Kidney tubule cell (primary cell): ENCODE measurements around the gene PRSS38.

Source experiments
- DNase-seq: peaks from one replicate; pipeline ENCODE4 v3.0.0-alpha.2; 2018; ENCODE audit warnings: low spot score

PRSS38 gene

GRCh38 chr1:227815468-227816409 is at the start of gene PRSS38:
TSS of gene PRSS38 (plus strand) at chr1:227815675. CDS start at chr1:227815717, 42 bp downstream.
- no peak for DNase-seq

DNA sequence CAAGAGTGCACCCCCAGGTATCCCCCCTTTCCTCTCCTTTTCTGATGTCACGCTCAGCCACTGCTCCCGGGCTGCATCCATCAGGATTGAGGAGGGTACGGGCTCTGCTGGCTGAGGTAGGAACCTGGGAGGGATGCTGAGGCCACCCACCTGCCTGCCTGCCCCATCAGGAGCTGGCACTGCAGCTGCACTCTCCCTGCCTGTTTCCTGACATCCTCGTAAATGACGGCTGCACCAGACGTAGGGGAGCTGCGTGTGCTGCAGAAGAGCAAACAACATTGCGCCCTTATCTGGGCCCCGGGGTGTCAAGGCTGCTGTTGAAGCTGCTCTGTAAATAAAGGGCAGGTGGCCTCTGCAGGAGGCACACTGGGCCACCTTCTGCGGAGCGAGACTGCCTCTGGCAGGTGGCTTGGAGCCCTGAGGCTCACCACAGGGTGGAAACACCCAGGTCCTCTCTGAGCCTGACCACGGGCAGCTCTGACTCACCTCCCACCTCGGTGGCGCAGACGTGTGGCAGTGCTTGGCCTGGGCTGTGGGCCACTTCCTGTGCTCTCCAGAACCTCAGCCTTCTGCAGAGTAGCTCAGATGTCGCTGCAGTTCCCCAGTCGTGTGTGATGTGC is 49.4 kb upstream of the PRSS38 start:
- DNase-seq = peak; percentile 71

DNA sequence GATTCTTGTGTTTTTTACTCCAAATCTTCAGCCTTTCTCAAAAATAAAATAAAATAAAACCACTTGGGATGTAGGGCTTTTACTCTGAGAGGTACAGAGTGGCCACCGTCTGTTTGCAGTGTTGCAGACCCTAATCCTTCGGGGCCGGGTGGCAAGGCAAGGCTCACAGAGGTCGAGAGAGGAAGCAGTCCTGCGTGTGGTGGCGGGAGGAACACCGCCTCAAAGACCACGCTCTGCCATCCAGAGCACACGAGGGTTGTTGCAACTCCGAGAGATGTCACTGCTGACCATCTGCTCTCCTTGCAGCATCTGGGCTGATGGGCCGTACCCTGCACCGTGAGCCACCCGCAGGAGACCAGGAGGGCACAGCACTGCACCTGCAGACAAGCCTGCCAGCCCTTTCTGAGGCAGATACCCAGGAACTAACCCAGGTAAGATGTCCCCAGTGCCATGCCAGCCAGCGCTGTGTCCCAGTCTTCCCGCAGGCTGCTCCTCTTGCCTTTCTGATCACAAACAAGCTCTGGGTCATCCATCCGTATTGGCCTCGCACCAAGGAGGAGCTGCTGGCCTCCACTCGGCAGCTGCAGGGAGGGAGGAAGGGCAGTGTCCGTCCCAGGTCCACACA is 48.7 kb upstream of the PRSS38 start:
- DNase-seq = no peak

- no peak for DNase-seq
Observed at GRCh38 chr1:227767401-227768124, 47.9 kb upstream of the PRSS38 start.

- no peak for DNase-seq
Observed at GRCh38 chr1:227768125-227768439, 47.4 kb upstream of the PRSS38 start.

GRCh38 chr1:227768640-227769039 is 46.8 kb upstream of the PRSS38 start:
- no peak for DNase-seq

GRCh38 chr1:227769047-227769935 is 46.2 kb upstream of the PRSS38 start:
- DNase-seq = no peak

GRCh38 chr1:227769936-227770494 is 45.5 kb upstream of the PRSS38 start:
- no peak for DNase-seq

- DNase-seq = no peak
Observed at GRCh38 chr1:227770812-227771211, 44.7 kb upstream of the PRSS38 start.

DNA sequence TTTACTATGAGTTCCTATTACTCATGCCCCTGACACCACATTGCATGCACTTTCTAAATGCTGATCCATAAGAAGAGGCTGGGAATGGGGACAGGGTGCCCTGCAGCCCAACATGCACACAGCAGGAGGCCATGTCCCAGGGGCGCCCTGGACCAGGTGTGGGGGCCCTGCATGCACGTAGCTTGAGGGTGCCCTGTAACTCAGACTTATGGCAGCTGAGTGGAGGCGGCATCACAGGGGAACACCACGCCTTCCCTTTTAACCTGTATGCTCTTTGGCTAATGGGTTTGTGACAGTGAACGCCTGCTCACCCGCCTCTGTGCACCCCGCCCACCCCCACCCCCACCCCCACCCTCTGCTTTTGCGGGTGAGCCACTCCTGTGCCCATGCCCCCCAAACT is 44.1 kb upstream of the PRSS38 start:
- DNase-seq = no peak

- no peak for DNase-seq
Observed at GRCh38 chr1:227771771-227772170, 43.7 kb upstream of the PRSS38 start.

GRCh38 chr1:227773558-227773957 is 41.9 kb upstream of the PRSS38 start:
- no peak for DNase-seq

DNA sequence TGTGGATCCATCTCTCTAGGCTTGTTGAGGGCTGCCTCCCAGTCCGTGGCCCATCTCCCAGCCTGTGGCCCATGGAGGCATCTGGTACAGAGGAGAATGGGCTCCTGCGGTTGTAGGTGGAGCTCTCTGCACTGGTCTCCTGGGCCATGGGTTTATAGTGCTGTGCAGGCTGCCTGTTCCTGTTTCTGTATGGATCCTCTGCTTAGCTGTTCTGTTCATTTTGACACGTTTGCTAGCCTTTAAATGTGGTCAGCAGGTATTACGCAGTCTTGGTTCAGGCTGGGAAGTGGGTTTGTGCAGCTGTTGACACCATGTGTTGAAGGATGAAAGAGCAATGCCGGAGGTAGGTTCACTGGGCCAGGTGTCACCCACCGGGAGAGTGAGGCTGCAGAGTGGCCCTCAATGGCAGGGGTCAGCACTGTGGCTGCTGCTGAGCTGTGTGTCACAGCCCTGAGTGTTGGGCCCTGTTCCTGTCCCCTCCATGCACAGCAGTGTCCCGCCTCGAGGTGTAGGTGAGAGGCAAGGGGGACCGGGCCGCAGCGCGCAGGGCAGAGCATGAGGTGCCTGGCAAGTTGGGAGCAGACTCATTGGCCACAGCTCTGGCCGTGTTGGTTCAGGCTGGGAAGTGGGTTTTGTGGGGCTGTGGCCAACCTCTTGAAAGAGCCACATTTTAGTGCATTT is 41.3 kb upstream of the PRSS38 start:
- no peak for DNase-seq

GRCh38 chr1:227774821-227775661 is 40.4 kb upstream of the PRSS38 start:
- DNase-seq = no peak

GRCh38 chr1:227775841-227776240 is 39.6 kb upstream of the PRSS38 start:
- DNase-seq = peak; percentile 28

GRCh38 chr1:227776331-227776771 is 39.1 kb upstream of the PRSS38 start:
- peak; percentile 67 for DNase-seq

DNA sequence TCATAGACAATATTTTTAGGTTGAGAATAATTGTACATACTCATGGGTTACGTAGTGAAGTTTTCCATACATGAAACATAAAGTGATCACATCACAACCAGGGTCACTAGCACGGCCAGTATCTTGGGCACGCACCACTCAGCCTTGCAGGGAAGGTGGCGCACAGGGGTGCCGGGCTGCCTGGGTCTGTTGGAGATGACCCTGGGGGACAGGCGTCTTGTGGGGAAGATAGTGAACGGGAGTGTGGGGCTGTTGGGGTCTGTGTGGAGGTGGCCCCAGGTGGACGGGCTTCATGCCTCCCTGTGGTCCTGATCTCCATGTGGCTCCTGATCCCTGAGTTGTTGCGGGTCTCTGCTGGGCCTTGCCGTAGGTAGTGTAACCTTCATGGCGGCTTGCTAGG is 38.3 kb upstream of the PRSS38 start:
- DNase-seq = no peak

GRCh38 chr1:227777646-227778045 is 37.8 kb upstream of the PRSS38 start:
- DNase-seq = no peak

GRCh38 chr1:227778401-227778947 is 37.0 kb upstream of the PRSS38 start:
- peak; percentile 69 for DNase-seq
